UCSD-AML1 (cell line): Measurements from ENCODE around the gene GPLD1.
"Not testable (repeated sequence)": the region's sequence is repeated elsewhere in the genome, so short reads cannot be mapped to it uniquely, and the experiment has no call there.

ENCODE experiments used
- DNase-seq: peaks from one replicate; lab custom pipeline; 2025; ENCODE audit not compliant: unreplicated experiment; lab: John Stamatoyannopoulos, UW

The GPLD1 gene, protein sequence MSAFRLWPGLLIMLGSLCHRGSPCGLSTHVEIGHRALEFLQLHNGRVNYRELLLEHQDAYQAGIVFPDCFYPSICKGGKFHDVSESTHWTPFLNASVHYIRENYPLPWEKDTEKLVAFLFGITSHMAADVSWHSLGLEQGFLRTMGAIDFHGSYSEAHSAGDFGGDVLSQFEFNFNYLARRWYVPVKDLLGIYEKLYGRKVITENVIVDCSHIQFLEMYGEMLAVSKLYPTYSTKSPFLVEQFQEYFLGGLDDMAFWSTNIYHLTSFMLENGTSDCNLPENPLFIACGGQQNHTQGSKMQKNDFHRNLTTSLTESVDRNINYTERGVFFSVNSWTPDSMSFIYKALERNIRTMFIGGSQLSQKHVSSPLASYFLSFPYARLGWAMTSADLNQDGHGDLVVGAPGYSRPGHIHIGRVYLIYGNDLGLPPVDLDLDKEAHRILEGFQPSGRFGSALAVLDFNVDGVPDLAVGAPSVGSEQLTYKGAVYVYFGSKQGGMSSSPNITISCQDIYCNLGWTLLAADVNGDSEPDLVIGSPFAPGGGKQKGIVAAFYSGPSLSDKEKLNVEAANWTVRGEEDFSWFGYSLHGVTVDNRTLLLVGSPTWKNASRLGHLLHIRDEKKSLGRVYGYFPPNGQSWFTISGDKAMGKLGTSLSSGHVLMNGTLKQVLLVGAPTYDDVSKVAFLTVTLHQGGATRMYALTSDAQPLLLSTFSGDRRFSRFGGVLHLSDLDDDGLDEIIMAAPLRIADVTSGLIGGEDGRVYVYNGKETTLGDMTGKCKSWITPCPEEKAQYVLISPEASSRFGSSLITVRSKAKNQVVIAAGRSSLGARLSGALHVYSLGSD

DNA sequence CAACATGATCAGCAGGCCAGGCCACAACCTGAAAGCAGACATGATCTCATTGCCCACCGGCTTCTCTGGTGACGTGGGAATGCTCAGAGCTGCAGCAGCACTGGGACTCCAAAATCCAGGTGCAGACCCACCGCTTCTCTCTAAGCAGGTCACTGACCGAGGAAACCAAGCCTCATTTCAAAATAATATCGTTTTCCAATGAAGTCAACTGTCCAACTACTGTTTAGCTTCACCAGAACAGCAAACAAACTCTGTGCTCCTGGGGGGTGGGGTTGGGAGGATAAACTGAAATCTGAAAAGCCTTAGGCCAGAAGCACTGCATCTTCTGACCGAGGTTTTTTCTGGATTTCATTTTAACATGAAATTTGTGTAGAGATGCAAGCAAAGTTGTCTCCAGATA is at the start of gene GPLD1:
Gene GPLD1 (minus strand): TSS at position 109 of the 400 bp plus-strand sequence. CDS start 67 bp downstream, at position 42.
- no peak for DNase-seq

DNA sequence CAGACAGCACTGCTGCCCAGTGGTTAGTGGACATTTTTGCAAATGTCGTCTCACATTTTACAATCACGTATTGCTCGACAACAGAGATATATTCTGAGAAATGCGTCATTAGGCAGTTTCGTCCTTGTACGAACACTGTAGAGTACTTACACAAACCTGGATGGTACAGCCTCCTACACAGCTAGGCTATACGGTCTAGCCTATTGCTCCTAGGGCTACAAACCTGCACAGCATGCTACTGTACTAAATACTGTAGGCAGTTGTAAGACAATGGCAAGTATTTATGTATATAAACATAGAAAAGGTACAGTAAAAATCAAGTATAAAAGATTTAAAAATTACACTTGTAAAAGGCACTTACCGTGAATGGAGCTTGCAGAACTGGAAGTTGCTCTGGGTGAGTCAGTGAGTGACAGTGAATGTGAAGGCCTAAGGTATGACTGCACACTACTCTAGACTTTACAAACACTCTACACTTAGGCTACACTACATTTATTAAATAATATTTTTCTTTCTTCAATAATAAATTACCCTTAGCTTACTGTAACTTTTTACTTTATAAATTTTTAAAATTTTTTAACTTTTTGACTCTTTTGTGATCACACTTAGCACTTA is 48.5 kb upstream of the GPLD1 start:
- no peak for DNase-seq

DNA sequence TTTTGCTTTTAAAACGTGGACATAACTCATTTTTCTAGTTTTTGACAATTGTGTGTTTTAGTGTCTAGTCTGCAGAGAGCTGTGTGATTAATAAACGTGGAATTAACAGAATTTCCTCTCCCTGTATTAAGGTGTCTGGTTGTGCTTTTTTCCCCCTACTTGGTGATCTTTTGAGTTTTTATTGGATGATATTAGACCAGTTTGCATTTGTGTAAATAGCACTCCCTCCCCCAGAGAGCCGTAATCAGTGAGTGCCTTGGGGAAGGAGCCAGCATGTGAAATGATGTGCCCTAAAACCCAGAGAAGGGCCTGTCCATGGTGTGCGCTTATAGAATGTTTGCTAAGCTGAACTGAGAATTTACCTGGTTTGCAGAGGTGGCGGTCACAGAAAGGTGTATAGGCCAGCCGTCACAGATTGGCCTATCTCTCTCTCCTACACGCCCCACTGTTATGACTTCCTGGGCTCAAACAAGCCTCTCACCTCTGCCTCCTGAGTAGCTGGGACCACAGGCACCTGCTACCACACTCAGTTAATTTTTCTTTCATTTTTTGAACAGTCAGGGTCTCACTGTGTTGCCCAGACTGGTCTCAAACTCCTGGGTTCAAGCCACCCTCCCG is 47.8 kb upstream of the GPLD1 start:
- no peak for DNase-seq

DNA sequence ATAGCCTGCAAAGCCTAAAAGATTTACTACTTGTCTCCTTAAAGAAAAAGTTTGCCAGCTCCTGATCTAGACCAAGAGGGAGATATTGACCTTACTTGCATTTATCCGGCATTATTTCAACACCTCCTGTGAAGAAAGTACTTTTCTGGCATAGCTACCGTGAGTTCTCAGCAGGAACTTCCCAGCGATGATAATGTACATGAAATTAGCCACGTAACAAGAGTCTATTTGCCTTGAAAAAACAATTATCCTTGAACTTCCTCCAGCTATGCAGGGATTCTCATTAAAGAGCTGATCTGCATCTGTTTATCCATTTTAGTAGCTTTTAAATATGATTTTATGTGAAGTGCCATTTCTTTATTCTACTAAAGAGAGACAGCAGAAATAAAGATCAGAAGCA is 47.1 kb upstream of the GPLD1 start:
- no peak for DNase-seq

DNA sequence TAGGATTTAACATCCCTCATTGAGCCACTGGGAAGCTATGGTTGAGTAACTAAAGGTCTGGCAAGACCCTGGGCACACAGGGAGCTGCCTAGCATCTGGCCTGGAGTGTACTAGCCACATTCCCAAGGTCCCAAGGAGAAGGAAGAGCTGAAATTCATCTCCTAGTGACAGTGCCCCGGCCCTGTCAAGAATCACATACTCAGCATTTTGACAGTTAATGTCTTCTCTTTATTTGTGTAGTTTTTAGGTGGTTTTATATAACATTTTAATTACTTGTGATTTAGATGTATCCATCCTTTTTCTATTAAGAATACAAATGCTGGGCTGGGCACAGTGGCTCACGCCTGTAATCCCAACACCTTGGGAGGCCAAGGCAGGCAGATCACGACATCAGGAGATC is 45.8 kb upstream of the GPLD1 start:
- no peak for DNase-seq

DNA sequence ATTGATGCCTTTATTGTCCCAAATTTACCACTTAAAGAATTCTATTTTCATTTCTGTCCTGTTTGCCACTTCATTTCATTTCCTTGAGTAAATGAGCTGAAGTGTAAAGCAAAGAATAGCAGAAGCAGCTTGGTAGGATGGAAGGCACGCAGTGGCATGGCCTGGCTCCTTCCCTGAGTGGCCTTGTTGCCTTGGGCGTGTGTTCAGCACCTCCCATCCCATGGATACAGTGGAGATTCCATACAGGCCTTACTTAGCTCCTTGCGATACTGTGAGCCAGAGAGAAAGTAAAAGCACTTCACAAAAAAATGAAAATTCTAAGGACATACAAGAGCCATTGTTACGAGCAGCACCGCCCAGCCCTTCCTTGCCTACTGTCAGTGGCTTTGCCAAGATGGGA is 45.0 kb upstream of the GPLD1 start:
- DNase-seq = no peak

DNA sequence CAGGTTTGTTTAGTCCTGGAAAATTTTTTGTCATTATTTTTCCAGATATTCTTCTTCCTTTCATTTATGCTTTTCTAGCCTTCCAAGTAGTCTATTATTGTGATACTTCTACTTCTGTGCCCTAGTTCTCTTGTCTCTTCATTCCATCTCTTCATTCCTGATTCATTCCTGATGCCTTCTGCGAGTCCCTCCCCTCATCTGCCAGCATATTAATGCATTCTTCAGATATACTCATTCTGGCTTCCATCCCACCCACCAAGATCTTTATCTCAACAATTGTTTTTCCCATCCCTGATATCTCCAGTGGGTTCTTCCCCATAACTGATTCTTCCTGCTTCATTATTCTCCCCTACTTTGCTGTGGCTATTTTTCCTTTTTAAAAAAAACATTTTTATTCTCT is 40.6 kb upstream of the GPLD1 start:
- DNase-seq = no peak

DNA sequence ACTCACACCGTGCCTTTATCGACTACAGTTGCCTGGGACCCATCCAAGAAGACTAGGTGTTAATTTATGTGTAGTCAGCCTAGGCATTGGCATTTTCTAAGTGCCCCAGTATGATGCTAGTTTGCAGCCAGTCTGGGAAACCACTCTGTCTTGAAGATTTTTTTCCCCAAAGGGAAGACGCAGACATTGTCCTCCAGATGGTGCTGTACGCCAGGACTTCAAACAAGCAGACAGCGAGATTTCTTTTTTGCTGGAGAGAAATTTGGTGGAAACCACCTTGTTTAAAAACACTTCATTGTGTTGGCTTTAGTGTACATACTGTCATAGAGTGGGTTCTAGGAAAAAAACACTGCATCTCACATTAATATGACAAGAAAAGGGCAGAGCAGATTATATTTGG is 35.4 kb upstream of the GPLD1 start:
- DNase-seq = no peak

DNA sequence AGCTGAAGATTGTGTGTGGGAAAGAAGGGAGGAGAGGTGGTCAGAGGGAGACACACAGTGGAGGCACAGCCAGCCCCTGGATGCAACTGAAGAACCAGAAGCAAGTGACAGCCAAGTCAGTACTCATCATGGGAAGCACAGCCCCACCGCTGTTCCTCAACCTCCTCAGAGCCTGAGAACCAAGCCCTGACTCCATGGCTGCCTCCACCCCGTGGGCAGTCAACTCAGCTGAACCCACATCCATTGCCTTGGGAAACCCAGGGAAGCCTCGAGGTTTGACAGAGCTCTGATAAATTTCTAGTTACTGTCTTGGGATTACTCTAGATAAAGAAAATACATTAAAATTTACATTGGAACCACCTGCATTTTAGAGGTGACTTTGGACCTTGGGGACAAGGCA is 35.0 kb upstream of the GPLD1 start:
- DNase-seq = no peak

DNA sequence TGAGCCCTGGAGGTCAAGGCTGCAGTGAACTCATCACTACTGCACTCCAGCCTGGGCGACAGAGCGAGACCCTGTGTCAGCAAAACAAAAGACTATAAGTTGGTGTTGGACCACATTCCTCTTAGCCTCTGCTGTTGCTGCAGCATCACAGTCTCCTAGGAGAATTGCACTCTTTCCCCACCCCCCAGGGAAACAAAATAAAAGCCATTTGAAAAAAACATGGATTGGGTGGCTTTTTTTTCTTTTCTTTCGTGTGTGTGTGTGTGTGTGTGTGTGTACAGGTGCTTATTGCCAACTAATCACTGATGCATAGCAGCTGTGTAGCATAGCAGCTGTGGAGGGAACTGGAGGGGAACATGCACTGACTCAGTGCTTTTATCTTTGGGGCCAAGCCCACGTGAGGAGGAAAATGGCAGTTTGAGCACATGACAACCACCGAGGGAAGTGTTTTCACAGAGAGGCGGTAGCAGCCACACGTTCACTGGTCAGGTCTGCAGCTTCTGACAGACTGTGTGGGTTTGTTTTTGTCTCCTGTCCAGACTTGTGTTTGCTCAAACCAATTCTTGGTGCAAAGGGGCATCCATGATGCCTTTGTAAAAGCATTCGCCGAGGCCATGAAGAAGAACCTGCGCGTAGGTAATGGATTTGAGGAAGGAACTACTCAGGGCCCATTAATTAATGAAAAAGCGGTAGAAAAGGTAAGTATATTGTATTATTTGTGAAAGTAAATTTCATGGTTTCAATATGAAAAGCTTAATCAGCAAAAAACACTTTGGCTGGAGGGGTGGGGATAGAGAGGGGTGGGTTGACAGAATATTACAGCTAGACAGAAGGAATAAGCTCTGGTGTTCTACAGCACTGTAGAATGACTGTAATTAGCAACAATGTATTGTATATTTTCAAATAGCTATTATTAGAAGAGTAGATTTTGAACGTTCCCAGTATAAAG is 33.1 kb upstream of the GPLD1 start:
- no peak for DNase-seq

DNA sequence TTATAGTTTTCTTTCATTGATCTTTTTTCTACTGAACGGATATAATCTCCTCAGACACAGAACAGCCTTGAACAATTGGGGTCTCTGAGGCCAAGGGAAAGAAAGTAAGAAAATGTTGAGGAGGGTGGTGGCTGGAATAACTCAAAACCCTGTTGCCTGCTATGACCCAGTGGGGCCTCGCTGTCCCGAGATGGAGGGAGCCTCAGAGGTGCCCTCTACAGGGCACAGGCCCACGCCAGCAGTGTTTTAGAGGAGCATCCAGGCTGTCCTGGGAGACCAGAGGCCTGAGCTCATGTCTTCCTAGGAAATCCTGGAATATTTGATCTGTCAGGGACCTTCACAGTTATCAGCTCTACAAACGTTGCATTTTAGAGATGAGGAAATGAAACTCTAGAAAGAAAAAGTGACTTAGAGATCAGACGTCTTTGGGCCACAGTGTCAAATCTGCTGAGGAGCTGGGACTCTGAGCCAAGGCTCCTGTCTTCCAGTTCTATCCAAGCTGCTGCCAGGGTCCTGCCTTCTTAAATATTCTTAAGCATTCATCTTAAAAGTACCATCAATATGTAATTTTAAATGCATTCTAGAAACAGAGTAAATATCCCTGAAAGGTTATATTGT is 31.7 kb upstream of the GPLD1 start:
- peak; percentile 28 for DNase-seq

DNA sequence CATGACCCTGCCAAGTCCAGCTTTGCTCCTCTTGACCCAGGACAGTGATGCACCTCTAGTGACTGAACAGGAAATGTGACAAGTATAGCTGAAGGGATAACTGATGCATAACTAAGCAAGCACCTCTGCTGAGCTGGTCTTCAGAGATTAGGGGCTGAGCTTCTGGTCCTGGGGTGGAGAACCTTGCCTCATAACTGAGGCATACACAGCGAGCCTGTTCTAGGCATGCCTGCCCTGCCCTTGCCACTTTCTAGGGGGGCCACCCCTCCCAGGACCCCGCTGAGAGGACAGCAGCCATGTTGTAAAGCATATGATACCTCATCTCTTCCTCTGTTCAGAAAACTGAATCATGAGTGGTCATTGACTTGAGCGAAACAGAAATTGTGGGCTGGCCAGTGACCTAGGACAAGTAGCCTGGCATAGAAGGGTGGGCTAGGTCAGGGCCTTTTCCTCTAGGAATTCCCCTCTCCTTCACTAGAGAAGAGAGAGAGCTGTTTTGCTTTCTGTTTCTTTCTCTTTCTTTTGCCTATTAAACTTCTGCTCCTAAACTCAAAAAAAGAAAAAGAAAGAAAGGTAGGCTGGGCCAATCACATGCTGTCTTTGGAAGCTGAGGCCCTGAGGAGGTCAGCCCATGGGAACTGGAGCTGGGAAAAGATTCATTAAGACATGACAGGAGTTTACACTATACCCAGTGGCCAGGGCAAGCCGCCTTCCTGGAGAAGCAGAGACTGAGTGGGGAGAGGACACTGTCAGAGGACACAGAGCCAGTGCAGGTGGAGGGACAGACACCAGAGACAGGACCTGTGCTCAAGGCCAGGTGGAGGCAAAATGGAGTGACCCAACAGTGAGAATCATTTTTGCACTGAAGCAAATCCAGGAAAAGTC is 28.5 kb upstream of the GPLD1 start:
- no peak for DNase-seq

DNA sequence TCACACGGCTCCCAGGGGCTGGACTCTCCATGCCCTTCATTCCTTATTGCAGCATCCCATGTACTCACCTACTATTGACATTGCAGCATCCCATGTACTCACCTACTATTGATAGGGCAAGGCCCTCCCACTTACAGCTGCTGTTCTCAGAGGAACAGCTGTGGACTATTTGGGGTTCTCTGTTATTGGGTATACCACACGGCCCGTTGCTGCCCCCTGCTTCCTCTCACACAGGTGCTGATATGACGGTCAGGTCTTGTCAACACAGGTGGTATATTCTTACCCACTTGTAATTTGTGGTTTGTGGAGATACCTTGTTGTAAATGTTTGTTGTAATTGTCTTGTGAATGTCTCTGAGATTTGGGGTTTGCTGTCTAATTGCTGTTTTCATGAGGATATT is 24.2 kb upstream of the GPLD1 start:
- no peak for DNase-seq

DNA sequence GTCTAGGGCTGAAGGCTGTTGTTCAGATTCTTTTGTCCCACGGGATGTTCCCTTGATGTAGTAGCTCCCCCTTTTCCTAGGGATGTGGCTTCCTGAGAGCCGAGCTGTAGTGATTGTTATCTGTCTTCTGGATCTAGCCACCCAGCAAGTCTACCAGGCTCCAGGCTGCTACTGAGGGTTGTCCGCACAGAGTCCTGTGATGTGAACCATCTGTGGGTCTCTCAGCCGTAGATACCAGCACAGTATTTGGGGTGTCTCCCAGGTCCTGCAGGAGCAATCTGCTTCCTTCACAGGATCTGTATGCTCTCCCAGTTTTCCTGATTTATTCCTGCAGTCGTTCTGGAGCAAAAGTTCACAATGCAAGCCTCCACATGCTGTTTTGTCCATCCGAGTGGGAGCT is 22.6 kb upstream of the GPLD1 start:
- DNase-seq = not testable (repeated sequence)

DNA sequence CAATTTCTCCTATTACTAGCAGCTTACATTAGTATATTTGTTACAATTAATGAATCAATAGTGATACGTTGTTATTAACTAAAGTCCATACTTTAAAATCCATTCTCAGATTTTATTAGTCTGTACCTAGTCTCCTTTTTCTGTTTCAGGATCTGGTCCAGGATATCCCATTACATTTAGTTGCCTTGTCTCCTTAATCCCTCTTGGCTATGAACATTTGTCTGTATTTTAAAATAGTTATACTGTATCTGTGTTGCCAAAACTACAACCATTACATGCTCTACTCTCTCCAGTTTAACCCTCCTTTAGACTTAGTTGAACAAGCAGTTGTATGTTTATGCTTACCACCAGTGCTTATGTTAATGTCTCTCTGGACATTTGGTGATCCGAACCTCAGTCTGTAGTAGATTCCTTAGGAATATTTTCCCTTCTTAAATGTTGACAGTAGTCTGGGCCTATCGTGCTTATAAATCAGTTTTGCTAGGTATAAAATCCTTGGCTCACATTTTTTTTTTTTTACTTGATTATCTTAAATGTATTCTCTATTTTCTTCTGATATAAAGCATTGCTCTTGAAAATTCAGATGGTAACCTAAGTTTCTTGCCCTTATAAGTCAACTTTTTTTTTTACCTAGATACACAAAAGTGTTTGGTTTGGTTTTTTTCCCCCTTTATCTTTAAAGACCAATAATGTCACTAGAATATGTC is 17.6 kb upstream of the GPLD1 start:
- no peak for DNase-seq

DNA sequence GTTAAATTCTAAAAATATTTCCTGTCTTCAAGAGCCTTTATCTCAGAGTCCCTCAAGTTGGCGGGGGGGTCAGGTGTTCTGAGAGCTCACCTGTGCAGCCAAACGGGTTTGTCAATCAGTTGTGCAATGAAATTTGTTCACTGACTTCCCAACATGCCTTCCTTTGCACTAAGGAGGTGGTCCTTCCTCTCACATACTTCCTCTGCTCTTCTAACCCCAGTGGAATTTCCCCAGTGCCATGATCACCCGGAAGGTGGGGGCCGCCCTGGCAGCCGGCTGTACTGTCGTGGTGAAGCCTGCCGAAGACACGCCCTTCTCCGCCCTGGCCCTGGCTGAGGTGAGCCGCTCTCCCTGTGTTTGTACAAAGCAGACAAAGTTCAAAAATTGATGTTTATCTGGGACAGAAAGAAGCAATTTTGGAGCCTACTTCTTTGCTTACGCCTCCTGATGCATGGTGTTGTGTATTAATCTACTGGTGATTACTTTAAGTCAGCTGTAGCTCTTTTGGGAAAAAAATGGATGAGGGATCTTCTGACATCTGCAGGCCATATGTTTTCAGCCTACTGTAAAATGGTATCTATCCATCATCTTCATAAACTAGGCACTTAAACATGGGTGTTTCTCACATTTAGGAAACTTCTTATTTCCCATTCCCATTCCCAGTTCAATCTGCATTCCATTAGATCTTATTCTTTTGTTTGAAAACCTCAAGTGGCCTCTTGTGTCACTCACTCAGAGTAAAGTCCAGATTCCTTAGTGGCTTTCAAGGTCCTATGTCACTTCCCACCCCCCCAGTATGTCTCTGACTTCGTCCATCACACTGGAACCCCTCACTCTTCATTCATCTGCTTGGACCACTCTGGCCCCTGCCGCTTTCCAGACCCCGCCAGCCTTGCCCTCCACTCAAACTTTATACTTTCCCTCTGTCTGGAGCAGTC is 15.5 kb upstream of the GPLD1 start:
- DNase-seq = no peak

DNA sequence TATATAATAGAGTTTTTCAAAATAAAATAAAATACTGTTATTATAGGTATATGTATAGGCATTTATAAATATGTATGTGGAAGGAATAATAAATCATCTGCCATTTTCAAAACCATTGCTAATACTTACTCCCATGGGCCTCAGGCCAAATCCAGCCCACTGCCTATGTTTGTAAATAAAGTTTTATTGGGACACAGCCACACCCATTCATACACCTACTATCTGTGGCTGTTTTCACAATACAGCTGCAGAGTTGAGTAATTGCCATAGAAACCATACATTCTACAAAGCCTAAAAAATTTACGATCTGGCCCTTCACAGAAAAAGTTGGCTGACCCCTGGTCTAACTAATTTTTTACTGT is 14.9 kb upstream of the GPLD1 start:
- no peak for DNase-seq
